ENCODE results near the gene SCN5A.

The SCN5A gene

DNA sequence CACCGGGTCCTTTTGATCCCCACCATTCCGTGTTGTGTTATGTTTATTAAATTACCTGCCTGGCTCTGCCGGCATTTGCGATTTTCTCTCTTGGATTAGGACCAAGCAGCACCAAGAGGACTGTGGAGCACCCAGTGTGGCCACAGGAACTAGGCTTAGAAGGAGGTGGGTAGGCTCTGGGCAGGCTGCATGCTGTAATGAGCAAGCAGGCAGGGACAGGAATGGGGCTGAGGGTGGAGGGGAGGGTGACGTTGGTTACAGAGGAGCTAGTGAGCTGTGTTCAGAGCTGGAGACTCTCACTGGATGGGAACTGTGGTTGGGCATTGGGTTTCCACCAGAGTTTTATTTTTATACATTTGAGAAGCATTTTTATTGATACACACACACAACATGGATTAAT lies 7.9 kb upstream of the SCN5A start:
- Histone ChIP-seq H3K4me2 (ENCODE audit: low read length) (no peak overlapping the region), H3K4me1 (ENCODE audit: control insufficient read depth, insufficient read depth, low read length) (no peaks in the 10 kb centered on the region), H3K9ac (ENCODE audit: low read depth, low read length) (no peak overlapping the region), H3K27me3 (ENCODE audit: control insufficient read depth, insufficient read depth, low read length) (peaks cover 46% of the 10 kb centered on the region), H3K9me3 (replicated peaks; ENCODE audit: low read length) (no peaks in the 10 kb centered on the region), H3K4me3 (ENCODE audit: low read length) (no peak overlapping the region), H3K36me3 (ENCODE audit: insufficient read depth, low read length) (no peaks in the 10 kb centered on the region)

GRCh38 chr3:38655708-38656300 lies 6.3 kb upstream of the SCN5A start:
- Histone ChIP-seq H3K36me3 (ENCODE audit: insufficient read depth, low read length) (no peaks in the 10 kb centered on the region), H3K9me3 (replicated peaks; ENCODE audit: low read length) (no peaks in the 10 kb centered on the region), H3K9ac (ENCODE audit: low read depth, low read length) (no peak overlapping the region), H3K4me3 (ENCODE audit: low read length) (no peak overlapping the region), H3K27me3 (ENCODE audit: control insufficient read depth, insufficient read depth, low read length) (peaks cover 46% of the 10 kb centered on the region), H3K4me1 (ENCODE audit: control insufficient read depth, insufficient read depth, low read length) (no peaks in the 10 kb centered on the region), H3K4me2 (ENCODE audit: low read length) (no peak overlapping the region)

DNA sequence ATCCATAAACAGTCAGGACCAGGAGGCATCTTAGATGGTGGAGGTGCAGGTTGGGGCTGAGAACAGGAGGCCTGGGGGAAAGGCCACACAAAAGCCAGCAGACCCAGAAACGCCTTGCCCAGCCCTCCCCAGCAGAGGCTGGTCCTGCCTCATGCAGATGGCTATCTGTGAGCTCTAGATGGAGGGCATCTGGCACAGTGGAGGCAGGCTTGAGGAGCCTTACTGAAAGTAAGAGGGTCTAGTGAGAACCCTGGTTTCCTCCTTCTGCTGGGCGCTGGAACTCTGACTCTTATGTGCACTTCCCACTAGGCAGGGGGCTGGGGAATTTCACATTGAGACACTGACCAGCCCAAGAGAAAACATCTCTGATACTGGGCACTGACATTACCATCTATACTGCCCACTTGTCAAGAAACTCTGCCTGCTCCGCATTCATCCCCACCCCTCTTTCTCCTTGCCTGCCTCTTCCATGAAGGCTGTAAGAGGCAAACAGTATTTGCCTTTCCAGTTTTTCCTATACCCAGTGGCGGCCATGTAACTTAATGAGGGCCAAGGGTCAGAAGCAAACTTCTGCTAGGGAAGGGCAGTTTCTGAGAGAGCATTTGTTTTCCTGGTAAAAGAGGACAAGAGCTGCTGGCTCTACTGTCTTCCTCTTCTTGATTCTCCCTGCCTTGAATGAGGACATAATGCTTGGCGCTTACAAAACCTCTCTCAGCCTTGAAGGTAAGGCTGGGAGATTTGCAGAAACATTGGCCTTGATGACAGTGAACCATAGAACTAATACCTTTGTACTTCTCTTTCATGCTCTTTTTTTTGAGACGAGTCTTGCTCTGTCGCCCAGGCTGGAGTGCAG lies 4.4 kb upstream of the SCN5A start:
- Histone ChIP-seq H3K36me3 (ENCODE audit: insufficient read depth, low read length) (no peaks in the 10 kb centered on the region), H3K4me2 (ENCODE audit: low read length) (no peak overlapping the region), H3K27me3 (ENCODE audit: control insufficient read depth, insufficient read depth, low read length) (peaks cover 43% of the 10 kb centered on the region), H3K9ac (ENCODE audit: low read depth, low read length) (no peak overlapping the region), H3K9me3 (replicated peaks; ENCODE audit: low read length) (no peaks in the 10 kb centered on the region), H3K4me3 (ENCODE audit: low read length) (no peak overlapping the region), H3K4me1 (ENCODE audit: control insufficient read depth, insufficient read depth, low read length) (peaks cover 4% of the 10 kb centered on the region)

DNA sequence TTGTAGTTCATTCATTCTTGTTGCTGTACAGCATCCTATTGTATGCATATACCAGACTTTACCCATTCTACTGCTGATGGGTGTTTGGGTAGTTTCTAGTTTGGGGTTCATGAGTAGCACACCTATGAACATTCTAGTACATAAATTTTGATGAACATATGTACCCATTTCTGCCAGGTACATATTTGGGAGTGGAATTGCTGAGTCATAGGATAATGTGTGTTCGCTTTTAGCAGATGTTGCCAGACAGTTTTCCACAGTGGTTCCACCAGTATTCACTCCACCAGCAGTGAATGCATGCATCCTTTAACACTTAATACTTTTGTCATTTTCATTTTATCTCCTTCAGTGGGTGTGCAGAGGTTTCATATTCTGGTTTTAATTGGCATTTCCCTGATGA lies 3.4 kb upstream of the SCN5A start:
- Histone ChIP-seq H3K4me2 (ENCODE audit: low read length) (no peak overlapping the region), H3K27me3 (ENCODE audit: control insufficient read depth, insufficient read depth, low read length) (peaks cover 41% of the 10 kb centered on the region), H3K36me3 (ENCODE audit: insufficient read depth, low read length) (no peaks in the 10 kb centered on the region), H3K9ac (ENCODE audit: low read depth, low read length) (no peak overlapping the region), H3K4me3 (ENCODE audit: low read length) (no peak overlapping the region), H3K9me3 (replicated peaks; ENCODE audit: low read length) (no peaks in the 10 kb centered on the region), H3K4me1 (ENCODE audit: control insufficient read depth, insufficient read depth, low read length) (peaks cover 4% of the 10 kb centered on the region)

GRCh38 chr3:38651153-38651789 lies 1.8 kb upstream of the SCN5A start:
- no peak overlapping the region for H3K9ac ChIP-seq (ENCODE audit: low read depth, low read length)
- peaks cover 4% of the 10 kb centered on the region for H3K4me1 ChIP-seq (ENCODE audit: control insufficient read depth, insufficient read depth, low read length)
- H3K4me3 ChIP-seq (ENCODE audit: low read length): no peak overlapping the region
- no peaks in the 10 kb centered on the region for H3K9me3 ChIP-seq (replicated peaks; ENCODE audit: low read length)
- H3K4me2 ChIP-seq (ENCODE audit: low read length): peak overlapping the region; percentile 53
- no peaks in the 10 kb centered on the region for H3K36me3 ChIP-seq (ENCODE audit: insufficient read depth, low read length)
- H3K27me3 ChIP-seq (ENCODE audit: control insufficient read depth, insufficient read depth, low read length): peaks cover 36% of the 10 kb centered on the region

DNA sequence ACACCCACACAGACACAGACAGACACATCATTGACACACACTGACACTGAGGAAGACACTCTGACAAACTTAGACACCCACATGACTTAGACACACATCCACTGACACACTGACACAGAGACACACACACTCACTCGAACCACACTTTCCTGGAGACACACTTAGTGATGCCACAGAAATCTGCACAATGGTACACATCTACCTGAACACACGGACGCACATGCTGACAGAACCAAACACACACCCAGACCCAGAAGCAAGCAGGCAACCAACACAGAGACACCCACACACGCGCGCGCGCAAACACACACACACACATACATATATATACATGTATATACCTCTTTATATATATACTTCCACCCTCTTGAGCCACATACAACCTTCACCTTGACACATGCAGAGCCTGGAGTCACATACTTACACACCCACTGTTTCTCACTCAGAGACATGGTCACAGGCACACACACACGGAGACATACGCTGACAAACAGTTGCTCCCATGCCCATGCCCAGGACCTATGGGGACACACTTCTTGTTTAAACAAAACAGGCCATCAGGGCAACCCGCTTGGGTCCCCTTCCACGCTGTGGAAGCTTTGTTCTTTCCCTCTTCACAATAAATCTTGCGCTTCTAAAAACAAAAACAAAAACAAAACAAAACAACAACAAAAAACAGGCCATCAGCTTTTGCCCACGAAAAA lies 913 bp upstream of the SCN5A start:
- Histone ChIP-seq H3K36me3 (ENCODE audit: insufficient read depth, low read length) (no peaks in the 10 kb centered on the region), H3K4me3 (ENCODE audit: low read length) (peak overlapping the region; percentile 77), H3K4me2 (ENCODE audit: low read length) (peak overlapping the region; percentile 91), H3K4me1 (ENCODE audit: control insufficient read depth, insufficient read depth, low read length) (peaks cover 4% of the 10 kb centered on the region), H3K27me3 (ENCODE audit: control insufficient read depth, insufficient read depth, low read length) (peaks cover 36% of the 10 kb centered on the region), H3K9me3 (replicated peaks; ENCODE audit: low read length) (no peaks in the 10 kb centered on the region), H3K9ac (ENCODE audit: low read depth, low read length) (peak overlapping the region; percentile 63)

DNA sequence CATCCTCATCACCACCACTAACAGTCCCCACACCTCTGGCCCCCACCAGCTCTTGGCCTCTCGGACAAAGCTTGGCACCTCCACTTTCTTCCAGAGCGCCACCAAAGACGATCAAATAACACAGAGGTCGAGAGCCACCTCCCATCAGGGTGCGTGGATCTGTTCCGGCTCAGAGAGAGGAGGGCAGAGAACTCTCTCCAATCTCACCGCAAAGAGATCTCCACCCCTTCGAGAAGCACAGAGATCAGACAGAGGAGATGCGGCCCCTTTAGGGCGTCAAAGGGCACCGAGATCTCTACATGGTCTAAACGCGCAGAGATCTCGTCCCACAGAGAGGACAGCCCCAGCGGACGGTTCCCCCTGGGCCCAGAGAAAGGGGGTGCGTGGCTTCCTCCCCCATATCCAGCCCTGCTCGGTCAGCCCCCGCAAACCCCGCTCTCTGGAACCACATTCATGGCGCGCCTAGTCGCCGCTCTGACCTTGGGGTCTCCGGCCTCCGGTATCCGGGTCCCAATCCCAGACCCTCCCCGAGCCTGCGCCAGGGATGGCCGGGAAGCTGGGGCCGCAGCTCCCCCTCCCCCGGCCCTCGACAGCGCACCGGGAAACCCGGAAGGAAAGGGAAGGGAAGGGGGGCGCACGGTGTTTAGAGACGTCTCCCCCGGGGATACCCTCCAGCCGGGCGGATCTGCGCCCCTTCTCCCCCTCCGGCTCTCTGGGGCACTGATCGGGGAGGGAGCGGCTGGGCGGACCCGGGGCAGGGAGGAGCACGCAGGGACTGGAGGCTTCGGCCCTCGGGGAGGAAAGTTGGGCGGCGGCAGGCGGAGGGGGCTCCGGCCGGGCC lies 608 bp downstream of the SCN5A start:
- peak overlapping the region; percentile 78 for H3K4me2 ChIP-seq (ENCODE audit: low read length)
- no peaks in the 10 kb centered on the region for H3K36me3 ChIP-seq (ENCODE audit: insufficient read depth, low read length)
- no peaks in the 10 kb centered on the region for H3K9me3 ChIP-seq (replicated peaks; ENCODE audit: low read length)
- H3K9ac ChIP-seq (ENCODE audit: low read depth, low read length): peak overlapping the region; percentile 82
- H3K4me3 ChIP-seq (ENCODE audit: low read length): peak overlapping the region; percentile 77
- peaks cover 36% of the 10 kb centered on the region for H3K27me3 ChIP-seq (ENCODE audit: control insufficient read depth, insufficient read depth, low read length)
- H3K4me1 ChIP-seq (ENCODE audit: control insufficient read depth, insufficient read depth, low read length): peaks cover 4% of the 10 kb centered on the region

DNA sequence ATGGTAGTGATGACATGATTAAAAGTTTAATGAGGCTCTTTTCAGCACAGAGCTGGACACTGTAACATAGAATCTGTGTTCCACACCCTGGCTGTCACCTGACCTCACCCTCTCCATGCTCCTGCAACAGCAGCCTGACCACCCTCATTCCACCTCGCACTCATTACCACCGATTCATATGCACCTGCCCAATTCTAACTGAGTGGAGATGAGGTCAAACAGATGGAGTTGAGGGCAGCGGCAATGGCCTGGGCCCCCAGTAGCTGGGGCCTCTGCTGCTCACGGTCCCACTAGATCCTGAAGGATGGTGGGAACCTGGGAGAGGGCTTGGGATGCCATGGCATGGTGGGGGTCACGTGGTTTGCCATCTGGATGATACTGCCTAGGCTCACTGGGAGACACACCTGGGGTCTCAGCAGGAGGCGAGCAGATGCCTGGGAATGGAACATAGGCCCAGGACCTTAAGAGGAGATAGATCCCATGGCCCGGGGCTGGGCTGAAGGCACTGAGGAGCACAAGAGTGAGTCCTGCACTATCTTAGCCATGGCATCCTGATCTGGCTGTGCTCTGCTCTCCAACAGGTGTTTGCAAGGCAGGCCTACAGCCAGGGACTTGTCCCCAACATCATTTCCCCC lies 1.3 kb downstream of the SCN5A start:
- Histone ChIP-seq H3K4me1 (ENCODE audit: control insufficient read depth, insufficient read depth, low read length) (peaks cover 4% of the 10 kb centered on the region), H3K4me3 (ENCODE audit: low read length) (peak overlapping the region; percentile 77), H3K9me3 (replicated peaks; ENCODE audit: low read length) (no peaks in the 10 kb centered on the region), H3K4me2 (ENCODE audit: low read length) (peak overlapping the region; percentile 78), H3K9ac (ENCODE audit: low read depth, low read length) (peak overlapping the region; percentile 82), H3K36me3 (ENCODE audit: insufficient read depth, low read length) (no peaks in the 10 kb centered on the region), H3K27me3 (ENCODE audit: control insufficient read depth, insufficient read depth, low read length) (peaks cover 29% of the 10 kb centered on the region)

DNA sequence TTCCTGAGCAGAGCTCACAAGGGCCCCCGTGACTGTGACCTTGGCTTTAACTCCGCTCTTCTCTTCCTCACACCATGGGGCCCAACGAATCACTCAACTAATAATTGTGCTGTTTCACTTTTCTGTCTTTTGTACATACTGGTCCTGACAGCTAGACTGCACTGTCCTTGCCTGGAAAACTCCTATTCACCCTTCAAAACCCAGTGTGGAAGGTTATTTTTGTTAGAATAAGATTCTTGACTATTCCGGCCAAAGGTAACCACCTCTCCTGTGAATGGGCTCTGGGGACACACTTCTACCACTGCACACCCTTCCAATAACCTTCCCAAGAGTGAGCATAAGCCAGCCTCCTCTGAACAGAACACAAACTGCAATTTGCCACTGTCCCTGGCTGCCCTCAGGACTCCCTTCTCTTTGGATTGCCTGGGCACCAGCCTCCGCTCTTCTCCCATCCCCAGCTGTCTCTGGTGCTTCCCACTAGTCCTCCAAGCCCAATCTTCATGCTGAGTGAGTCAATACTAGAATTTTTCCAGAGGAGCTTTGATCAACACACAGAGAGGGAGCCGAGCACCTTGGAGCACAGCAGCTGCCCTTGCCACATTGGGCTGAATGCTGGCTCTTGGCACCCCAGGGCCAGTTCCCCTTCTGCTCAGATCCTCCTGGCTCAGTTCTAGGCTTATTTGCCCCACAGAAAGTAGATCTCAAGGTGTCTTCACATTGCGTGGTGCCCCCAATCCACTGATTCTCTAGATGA lies 2.1 kb downstream of the SCN5A start:
- H3K36me3 ChIP-seq (ENCODE audit: insufficient read depth, low read length): no peaks in the 10 kb centered on the region
- no peak overlapping the region for H3K9ac ChIP-seq (ENCODE audit: low read depth, low read length)
- H3K27me3 ChIP-seq (ENCODE audit: control insufficient read depth, insufficient read depth, low read length): peaks cover 23% of the 10 kb centered on the region
- H3K9me3 ChIP-seq (replicated peaks; ENCODE audit: low read length): no peaks in the 10 kb centered on the region
- no peak overlapping the region for H3K4me2 ChIP-seq (ENCODE audit: low read length)
- H3K4me1 ChIP-seq (ENCODE audit: control insufficient read depth, insufficient read depth, low read length): peaks cover 4% of the 10 kb centered on the region
- H3K4me3 ChIP-seq (ENCODE audit: low read length): peak overlapping the region; percentile 28

DNA sequence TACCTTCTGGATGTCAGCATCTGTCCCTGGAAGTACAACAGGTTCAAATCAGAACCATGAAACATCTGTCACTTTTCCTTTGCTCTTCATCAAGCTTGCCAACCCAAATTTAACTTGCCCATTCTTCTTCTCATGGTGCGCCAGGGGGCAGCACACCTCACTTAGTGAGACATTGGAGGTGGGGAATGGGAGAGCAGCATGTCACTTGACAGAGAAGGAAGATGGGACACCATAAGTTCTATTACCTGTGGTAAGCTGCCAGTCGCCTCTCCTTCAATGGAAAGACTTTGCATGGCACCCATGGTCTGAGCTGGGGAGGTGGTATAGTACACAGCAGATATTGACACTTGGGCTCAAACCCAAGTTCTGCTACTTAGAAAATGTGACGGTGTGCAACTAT lies 2.9 kb downstream of the SCN5A start:
- peaks cover 23% of the 10 kb centered on the region for H3K27me3 ChIP-seq (ENCODE audit: control insufficient read depth, insufficient read depth, low read length)
- no peaks in the 10 kb centered on the region for H3K9me3 ChIP-seq (replicated peaks; ENCODE audit: low read length)
- H3K4me2 ChIP-seq (ENCODE audit: low read length): no peak overlapping the region
- no peak overlapping the region for H3K4me3 ChIP-seq (ENCODE audit: low read length)
- peaks cover 4% of the 10 kb centered on the region for H3K4me1 ChIP-seq (ENCODE audit: control insufficient read depth, insufficient read depth, low read length)
- no peaks in the 10 kb centered on the region for H3K36me3 ChIP-seq (ENCODE audit: insufficient read depth, low read length)
- no peak overlapping the region for H3K9ac ChIP-seq (ENCODE audit: low read depth, low read length)

Data from skeletal muscle satellite cell (primary cell).